ENCODE results near the gene RPS14.

Gene RPS14

DNA sequence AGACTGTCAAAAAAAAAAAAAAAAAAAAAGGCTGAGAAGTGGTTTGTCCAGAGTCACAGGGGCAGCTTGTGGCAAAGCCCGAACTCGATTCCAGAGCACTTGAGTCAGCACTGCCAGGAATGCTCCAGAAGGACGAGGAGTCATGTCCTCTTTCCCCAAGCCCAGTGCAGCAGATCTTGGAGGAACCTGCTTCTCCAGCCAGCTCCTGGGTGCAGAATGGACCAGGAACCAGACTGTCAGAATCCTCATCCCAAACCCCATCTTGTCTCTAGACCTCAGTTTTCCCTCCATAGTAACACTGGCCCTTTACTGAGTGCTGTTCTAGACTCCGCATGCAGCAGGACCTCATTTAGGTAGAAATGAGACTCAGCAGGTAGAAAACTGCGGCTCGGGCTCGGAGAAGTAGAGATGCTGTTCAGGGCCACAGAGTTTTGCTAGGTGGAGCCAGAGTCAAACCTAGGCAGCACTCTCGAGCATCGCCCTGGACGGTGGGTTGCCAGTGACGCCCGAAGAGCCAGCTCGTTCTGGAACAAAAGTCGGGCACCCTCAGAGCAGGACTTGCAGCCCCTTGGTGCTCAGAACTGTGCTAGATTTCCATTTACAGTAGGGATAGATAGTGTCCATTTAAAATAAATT lies 52.3 kb downstream of the RPS14 start:
- TF ChIP-seq, protein P1, sequence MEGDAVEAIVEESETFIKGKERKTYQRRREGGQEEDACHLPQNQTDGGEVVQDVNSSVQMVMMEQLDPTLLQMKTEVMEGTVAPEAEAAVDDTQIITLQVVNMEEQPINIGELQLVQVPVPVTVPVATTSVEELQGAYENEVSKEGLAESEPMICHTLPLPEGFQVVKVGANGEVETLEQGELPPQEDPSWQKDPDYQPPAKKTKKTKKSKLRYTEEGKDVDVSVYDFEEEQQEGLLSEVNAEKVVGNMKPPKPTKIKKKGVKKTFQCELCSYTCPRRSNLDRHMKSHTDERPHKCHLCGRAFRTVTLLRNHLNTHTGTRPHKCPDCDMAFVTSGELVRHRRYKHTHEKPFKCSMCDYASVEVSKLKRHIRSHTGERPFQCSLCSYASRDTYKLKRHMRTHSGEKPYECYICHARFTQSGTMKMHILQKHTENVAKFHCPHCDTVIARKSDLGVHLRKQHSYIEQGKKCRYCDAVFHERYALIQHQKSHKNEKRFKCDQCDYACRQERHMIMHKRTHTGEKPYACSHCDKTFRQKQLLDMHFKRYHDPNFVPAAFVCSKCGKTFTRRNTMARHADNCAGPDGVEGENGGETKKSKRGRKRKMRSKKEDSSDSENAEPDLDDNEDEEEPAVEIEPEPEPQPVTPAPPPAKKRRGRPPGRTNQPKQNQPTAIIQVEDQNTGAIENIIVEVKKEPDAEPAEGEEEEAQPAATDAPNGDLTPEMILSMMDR (IDR thresholded peaks at IDR 0.05; ENCODE audit: extremely low read depth, insufficient read depth, missing control alignments): no peak
- in situ Hi-C loops (cut with MboI; ENCODE audit: low pct_unique_long_range_greater_than_20kb, low sequenced_read_pairs, unreplicated experiment): no loop called here
- no peak for DNase-seq (ENCODE audit: low spot score)

DNA sequence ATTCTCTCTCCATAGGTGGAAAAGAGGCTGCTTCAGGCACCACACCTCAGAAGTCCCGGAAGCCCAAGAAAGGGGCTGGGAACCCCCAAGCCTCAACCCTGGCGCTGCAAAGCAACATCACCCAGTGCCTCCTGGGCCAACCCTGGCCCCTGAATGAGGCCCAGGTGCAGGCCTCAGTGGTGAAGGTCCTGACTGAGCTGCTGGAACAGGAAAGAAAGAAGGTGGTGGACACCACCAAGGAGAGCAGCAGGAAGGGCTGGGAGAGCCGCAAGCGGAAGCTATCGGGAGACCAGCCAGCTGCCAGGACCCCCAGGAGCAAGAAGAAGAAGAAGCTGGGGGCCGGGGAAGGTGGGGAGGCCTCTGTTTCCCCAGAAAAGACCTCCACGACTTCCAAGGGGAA lies 53.3 kb downstream of the RPS14 start:
- DNase-seq (ENCODE audit: low spot score): no peak
- in situ Hi-C loops (cut with MboI; ENCODE audit: low pct_unique_long_range_greater_than_20kb, low sequenced_read_pairs, unreplicated experiment): no loop called here
- TF ChIP-seq, protein P1 (IDR thresholded peaks at IDR 0.05; ENCODE audit: extremely low read depth, insufficient read depth, missing control alignments): no peak

DNA sequence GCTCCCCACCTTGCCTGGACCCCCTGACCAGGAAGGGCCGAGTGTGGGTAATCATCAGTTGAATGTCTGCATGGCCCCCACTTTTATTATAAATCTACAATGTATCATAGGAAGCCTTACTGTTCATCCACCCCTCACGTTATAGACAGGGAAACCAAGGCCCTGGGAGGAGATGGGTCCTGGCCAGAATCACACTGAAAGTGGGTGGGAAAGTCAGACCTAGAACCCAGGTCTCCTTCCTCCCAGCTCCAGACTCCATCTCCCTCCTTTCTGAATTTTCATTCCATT lies 53.9 kb downstream of the RPS14 start:
- DNase-seq (ENCODE audit: low spot score): no peak
- TF ChIP-seq, protein P1 (IDR thresholded peaks at IDR 0.05; ENCODE audit: extremely low read depth, insufficient read depth, missing control alignments): no peak
- in situ Hi-C loops (cut with MboI; ENCODE audit: low pct_unique_long_range_greater_than_20kb, low sequenced_read_pairs, unreplicated experiment): no loop called here

DNA sequence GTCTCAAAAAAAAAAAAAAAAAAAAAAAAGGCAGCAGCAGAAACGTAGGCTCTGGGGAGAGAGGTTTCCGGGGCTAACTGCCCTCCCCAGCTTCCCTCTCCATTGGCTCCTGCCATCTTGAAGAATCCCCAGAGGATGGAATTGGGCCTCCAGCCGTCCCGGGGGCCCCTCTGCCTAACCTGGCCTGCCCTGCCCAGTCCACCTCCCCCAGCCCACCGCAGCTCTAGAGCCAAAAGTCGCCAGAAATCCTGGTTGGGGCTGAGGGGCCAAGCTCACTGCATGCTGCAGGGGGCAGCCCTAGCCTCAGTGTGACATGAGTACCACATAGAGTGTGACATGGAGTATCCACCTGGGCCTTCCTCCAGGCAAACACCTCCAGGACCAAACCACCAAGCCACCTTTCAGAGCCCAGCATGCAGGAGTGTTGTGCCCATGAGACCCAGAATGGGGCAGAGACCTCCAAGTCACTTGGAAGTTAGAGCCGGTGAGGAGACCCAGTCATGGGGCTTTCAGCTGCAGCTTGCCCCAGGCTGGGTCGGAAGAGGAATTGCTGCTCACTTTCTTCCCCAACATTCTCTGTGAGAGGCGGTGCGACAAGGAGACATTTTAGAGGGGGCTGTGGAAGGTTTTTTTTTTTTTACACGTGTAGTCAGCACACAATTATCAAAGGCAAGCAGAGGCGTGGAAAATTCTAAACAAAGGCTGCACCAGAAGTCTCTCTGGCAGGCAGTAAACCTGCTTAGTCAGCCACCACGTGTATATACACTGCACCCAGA lies 54.4 kb downstream of the RPS14 start:
- DNase-seq (ENCODE audit: low spot score): no peak
- in situ Hi-C loops (cut with MboI; ENCODE audit: low pct_unique_long_range_greater_than_20kb, low sequenced_read_pairs, unreplicated experiment): no loop called here
- TF ChIP-seq, protein P1 (IDR thresholded peaks at IDR 0.05; ENCODE audit: extremely low read depth, insufficient read depth, missing control alignments): no peak

DNA sequence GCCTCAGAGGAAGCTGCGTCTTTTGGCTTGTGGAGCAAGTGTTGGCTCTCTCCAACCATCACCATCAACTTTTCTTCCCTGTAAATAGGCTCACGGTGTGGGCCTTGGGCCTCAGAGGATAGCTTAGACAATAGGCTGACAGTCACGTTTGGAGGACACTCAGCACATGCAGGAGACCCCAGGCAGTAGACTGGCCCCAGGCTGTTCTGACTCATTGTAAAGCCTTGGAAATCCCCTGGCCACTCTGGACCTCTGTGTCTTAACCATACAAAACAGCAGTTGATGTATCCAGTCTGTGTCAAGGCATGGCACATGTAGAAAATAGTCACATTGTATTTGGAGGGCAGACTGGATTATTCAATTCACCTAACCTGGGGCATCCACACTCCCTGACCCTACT lies 55.4 kb downstream of the RPS14 start:
- DNase-seq (ENCODE audit: low spot score): peak; percentile 80
- in situ Hi-C loops (cut with MboI; ENCODE audit: low pct_unique_long_range_greater_than_20kb, low sequenced_read_pairs, unreplicated experiment): no loop called here
- TF ChIP-seq, protein P1 (IDR thresholded peaks at IDR 0.05; ENCODE audit: extremely low read depth, insufficient read depth, missing control alignments): no peak

DNA sequence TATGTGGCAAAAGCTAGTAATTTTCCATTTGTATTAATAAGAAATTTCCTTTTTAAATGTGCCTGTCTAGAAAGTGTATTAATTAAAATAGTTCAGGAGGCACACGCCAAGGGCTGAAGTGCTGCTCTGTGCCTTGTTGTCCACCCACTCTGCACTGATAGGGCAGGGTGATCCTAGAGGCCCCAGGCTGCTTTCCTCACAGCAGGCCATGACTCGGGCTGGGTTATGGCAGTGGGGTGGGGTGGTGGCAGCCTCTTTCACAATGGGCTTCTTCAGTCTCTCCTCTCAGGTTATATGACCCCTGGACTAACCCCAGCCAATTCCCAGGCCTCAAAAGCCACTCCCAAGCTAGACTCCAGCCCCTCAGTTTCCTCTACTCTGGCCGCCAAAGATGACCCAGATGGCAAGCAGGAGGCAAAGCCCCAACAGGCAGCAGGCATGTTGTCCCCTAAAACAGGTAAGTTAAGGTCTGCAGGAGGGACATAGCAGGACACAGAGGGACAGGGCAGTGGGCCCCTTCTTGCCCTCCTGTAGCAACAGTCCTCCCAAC lies 56.4 kb downstream of the RPS14 start:
- DNase-seq (ENCODE audit: low spot score): no peak
- in situ Hi-C loops (cut with MboI; ENCODE audit: low pct_unique_long_range_greater_than_20kb, low sequenced_read_pairs, unreplicated experiment): no loop called here
- TF ChIP-seq, protein P1 (IDR thresholded peaks at IDR 0.05; ENCODE audit: extremely low read depth, insufficient read depth, missing control alignments): no peak

Data from GM13977 (cell line).